A673 (cell line): ENCODE results near the gene KCNMB3.

Experiments used
- EZH2 ChIP-seq: fragments of 200-600 bp; sonication (generic); IDR thresholded peaks from 2 replicates; pipeline ENCODE4 v1.6.1; 2017; ENCODE audit warnings: borderline replicate concordance, low read depth, mild to moderate bottlenecking, mixed read lengths, antibody characterized with exemption, low read length; ENCODE audit not compliant: poor library complexity, severe bottlenecking
- TF ChIP-seq, protein P1 (sequence below): fragments of 300-800, 200-600 bp; sonication (generic); conservative IDR thresholded peaks from 2 replicates; pipeline ENCODE4 v1.5.1; 2017; ENCODE audit warnings: low read depth, mild to moderate bottlenecking, antibody characterized with exemption, low read length, moderate library complexity, mixed read lengths

DNA sequence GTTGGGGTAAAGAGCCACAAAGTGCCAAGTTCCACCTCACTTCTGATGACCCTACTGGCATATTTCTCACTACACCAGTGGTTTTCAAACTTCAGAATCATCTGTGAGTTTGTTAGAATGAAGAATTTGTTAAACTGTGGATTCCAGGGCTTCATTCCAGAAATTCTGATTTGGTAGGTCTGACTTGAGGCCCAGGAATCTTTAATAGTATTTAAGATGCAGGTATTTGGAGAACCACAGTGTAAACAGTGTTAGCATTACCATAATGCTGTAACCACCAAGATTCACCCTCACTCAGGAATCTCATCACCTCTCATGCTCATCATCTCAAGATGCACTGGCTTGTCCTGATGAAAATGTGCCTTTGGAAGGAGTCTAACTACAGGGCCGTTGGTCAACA is 6.0 kb downstream of the KCNMB3 start:
- TF ChIP-seq, protein P1, sequence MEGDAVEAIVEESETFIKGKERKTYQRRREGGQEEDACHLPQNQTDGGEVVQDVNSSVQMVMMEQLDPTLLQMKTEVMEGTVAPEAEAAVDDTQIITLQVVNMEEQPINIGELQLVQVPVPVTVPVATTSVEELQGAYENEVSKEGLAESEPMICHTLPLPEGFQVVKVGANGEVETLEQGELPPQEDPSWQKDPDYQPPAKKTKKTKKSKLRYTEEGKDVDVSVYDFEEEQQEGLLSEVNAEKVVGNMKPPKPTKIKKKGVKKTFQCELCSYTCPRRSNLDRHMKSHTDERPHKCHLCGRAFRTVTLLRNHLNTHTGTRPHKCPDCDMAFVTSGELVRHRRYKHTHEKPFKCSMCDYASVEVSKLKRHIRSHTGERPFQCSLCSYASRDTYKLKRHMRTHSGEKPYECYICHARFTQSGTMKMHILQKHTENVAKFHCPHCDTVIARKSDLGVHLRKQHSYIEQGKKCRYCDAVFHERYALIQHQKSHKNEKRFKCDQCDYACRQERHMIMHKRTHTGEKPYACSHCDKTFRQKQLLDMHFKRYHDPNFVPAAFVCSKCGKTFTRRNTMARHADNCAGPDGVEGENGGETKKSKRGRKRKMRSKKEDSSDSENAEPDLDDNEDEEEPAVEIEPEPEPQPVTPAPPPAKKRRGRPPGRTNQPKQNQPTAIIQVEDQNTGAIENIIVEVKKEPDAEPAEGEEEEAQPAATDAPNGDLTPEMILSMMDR = no peak
- TF ChIP-seq EZH2 = no peak
